Neural cell (in vitro differentiated cells): ENCODE data around the gene NFATC3.

Experiments
- CTCF ChIP-seq: fragments of 450-650 bp; IDR thresholded peaks from 2 replicates; pipeline ENCODE4 v1.5.1; 2014; ENCODE audit warnings: antibody characterized with exemption, mild to moderate bottlenecking, moderate library complexity; ENCODE audit not compliant: poor library complexity, severe bottlenecking
- EP300 ChIP-seq: fragments of 450-650 bp; conservative IDR thresholded peaks from 2 replicates; pipeline ENCODE4 v1.6.1; 2014; ENCODE audit warnings: antibody characterized with exemption, mild to moderate bottlenecking, moderate library complexity; ENCODE audit not compliant: poor library complexity, severe bottlenecking
- EZH2 ChIP-seq: fragments of 200-600, 300-800 bp; shearing (Covaris generic), sonication (generic); IDR thresholded peaks from 2 replicates; pipeline ENCODE4 v1.6.1; 2014; ENCODE audit warnings: antibody characterized with exemption, low read length, borderline replicate concordance, mild to moderate bottlenecking; ENCODE audit not compliant: insufficient read depth, poor library complexity, severe bottlenecking
- MXI1 ChIP-seq: fragments of 450-650 bp; conservative IDR thresholded peaks from 2 replicates; pipeline ENCODE4 v1.6.1; 2014; ENCODE audit warnings: antibody characterized with exemption, mild to moderate bottlenecking; ENCODE audit not compliant: poor library complexity, severe bottlenecking
- POLR2AphosphoS5 ChIP-seq: IDR thresholded peaks from 2 replicates; pipeline ENCODE4 v1.6.1; 2012
- RAD21 ChIP-seq: fragments of 450-650 bp; conservative IDR thresholded peaks from 2 replicates; pipeline ENCODE4 v1.6.1; 2014; ENCODE audit warnings: antibody characterized with exemption, mild to moderate bottlenecking, moderate library complexity
- SMC3 ChIP-seq: fragments of 450-650 bp; conservative IDR thresholded peaks from 2 replicates; pipeline ENCODE4 v1.6.1; 2014; ENCODE audit warnings: antibody characterized with exemption, mild to moderate bottlenecking, moderate library complexity; ENCODE audit not compliant: poor library complexity
- TAF1 ChIP-seq: IDR thresholded peaks from 2 replicates; pipeline ENCODE4 v1.6.1; 2012; ENCODE audit warnings: low read depth

GRCh38 chr16:68166264-68166663 is 81.1 kb downstream of the NFATC3 start:
- TF ChIP-seq EP300 (no peak), CTCF (no peak), TAF1 (no peak), POLR2AphosphoS5 (no peak), RAD21 (no peak), EZH2 (no peak), MXI1 (no peak), SMC3 (no peak)
